Uterus (tissue), 4 donors: ENCODE results near the gene GCNT2. TPM values are rescaled to one million over a fixed set of nuclear protein-coding genes. Genes with fewer than 3 reads are reported as not detected.
A peak's percentile ranks its signal among the peaks of the same experiment; 100 is the strongest.
"Not testable (repeated sequence)": the region's sequence is repeated elsewhere in the genome, so short reads cannot be mapped to it uniquely, and the experiment has no call there.

Experiments
- DNase-seq, 2 donors: peaks; one replicate each; pipeline ENCODE4 v3.0.0-alpha.2; 2019 to 2020
- H3K27ac ChIP-seq, 2 donors: fragments of 200-600 bp; sonication (generic); 1 replicate in 1 of 2; 2 replicates in 1 of 2; pipeline ENCODE4 v1.5.1; 2016 to 2018
- H3K27me3 ChIP-seq, 2 donors: fragments of 200-600 bp; sonication (generic); one replicate each; pipeline ENCODE4 v1.5.1; 2018 to 2019; ENCODE audit warnings: control low read depth in 1 of 2
- H3K36me3 ChIP-seq, 2 donors: fragments of 200-600 bp; sonication (generic); one replicate each; pipeline ENCODE4 v1.5.1; 2019; ENCODE audit warnings: control low read depth in 1 of 2
- H3K4me1 ChIP-seq, 2 donors: fragments of 200-600 bp; sonication (generic); one replicate each; pipeline ENCODE4 v1.5.1; 2018 to 2019; ENCODE audit warnings: control low read depth in 1 of 2
- H3K4me3 ChIP-seq, 2 donors: fragments of 200-600 bp; sonication (generic); 1 replicate in 1 of 2; 2 replicates in 1 of 2; pipeline ENCODE4 v1.5.1; 2018 to 2019; ENCODE audit warnings: mild to moderate bottlenecking in 1 of 2
- H3K9me3 ChIP-seq, 2 donors: fragments of 200-600 bp; sonication (generic); one replicate each; pipeline ENCODE4 v1.5.1; 2019; ENCODE audit warnings: control low read depth in 1 of 2
- CTCF ChIP-seq, 4 experiments: fragments of 200-600 bp in 2 of 4; fragments of 450-650 bp in 2 of 4; sonication (generic) in 2 of 4; IDR thresholded peaks; one replicate each; pipeline ENCODE4 v1.5.1; 2016 to 2019; ENCODE audit warnings: antibody characterized with exemption in 4 of 4, mild to moderate bottlenecking in 2 of 4, moderate library complexity in 1 of 4
- POLR2A ChIP-seq, 2 donors: fragments of 450-650 bp; IDR thresholded peaks; one replicate each; pipeline ENCODE4 v1.6.1; 2016; ENCODE audit warnings: antibody characterized with exemption in 2 of 2, mild to moderate bottlenecking in 1 of 2, moderate library complexity in 1 of 2
- intact Hi-C: fragments of 100-400 bp; cut with DNase I; formaldehyde crosslinking; loops from one replicate; pipeline ENCODE4 v1.15.1; 2023; ENCODE audit warnings: low total_unique reads
- total RNA-seq, 4 donors: library from RNA; depleted of rRNA in 3 of 4; stranded (reverse); fragments of >200 nt in 3 of 4; gene quantifications; one replicate each; pipeline versions ENCODE4 v1.1.0 to v1.2.4, GENCODE V29; 2014 to 2023
- donor health status: DM: yes; HTN: yes; CAD: no.

The GCNT2 gene
- total RNA-seq, 4 donors from 2014 or later: 7.8 to 16.2 (median 10.9) TPM

GRCh38 chr6:10518557-10519407 is 2.4 kb upstream of the GCNT2 start:
- TF ChIP-seq POLR2A (IDR thresholded peaks at IDR 0.05): no peak
- TF ChIP-seq CTCF (IDR thresholded peaks at IDR 0.05): no peak
- no peaks in the 10 kb centered on the region for H3K27me3 ChIP-seq
- H3K9me3 ChIP-seq: no peaks in the 10 kb centered on the region
- H3K4me1 ChIP-seq: no peaks in the 10 kb centered on the region
- H3K4me3 ChIP-seq: no peak overlapping the region
- H3K27ac ChIP-seq: no peak overlapping the region
- intact Hi-C loops: no loop called here
- DNase-seq: no peak
- H3K36me3 ChIP-seq: no peaks in the 10 kb centered on the region

- DNase-seq, H3K4me3 ChIP-seq, H3K36me3 ChIP-seq, H3K27me3 ChIP-seq, intact Hi-C loops, H3K4me1 ChIP-seq, H3K9me3 ChIP-seq, H3K27ac ChIP-seq: not testable (repeated sequence)
These were observed 1.8 kb upstream of the GCNT2 start for GRCh38 chr6:10519408-10519697.

- no peak for DNase-seq
- Histone ChIP-seq H3K4me1 (no peaks in the 10 kb centered on the region), H3K36me3 (no peaks in the 10 kb centered on the region), H3K4me3 (no peak overlapping the region), H3K9me3 (no peaks in the 10 kb centered on the region), H3K27ac (no peak overlapping the region), H3K27me3 (no peaks in the 10 kb centered on the region)
- TF ChIP-seq POLR2A (IDR thresholded peaks at IDR 0.05) (no peak), CTCF (IDR thresholded peaks at IDR 0.05) (no peak)
- intact Hi-C loops: no loop called here
These were observed 683 bp upstream of the GCNT2 start for GRCh38 chr6:10520468-10520867.

GRCh38 chr6:10522929-10523573 is 1.9 kb downstream of the GCNT2 start:
- no peaks in the 10 kb centered on the region for H3K36me3 ChIP-seq
- H3K9me3 ChIP-seq: no peaks in the 10 kb centered on the region
- no peak for DNase-seq
- H3K4me1 ChIP-seq: no peaks in the 10 kb centered on the region
- H3K4me3 ChIP-seq: no peak overlapping the region
- no peaks in the 10 kb centered on the region for H3K27me3 ChIP-seq
- intact Hi-C loops: no loop called here
- H3K27ac ChIP-seq: no peak overlapping the region
- TF ChIP-seq CTCF (IDR thresholded peaks at IDR 0.05) (no peak), POLR2A (IDR thresholded peaks at IDR 0.05) (no peak)

GRCh38 chr6:10526156-10526555 is 5.0 kb downstream of the GCNT2 start:
- Histone ChIP-seq H3K27me3 (no peaks in the 10 kb centered on the region), H3K4me1 (no peaks in the 10 kb centered on the region), H3K36me3 (no peaks in the 10 kb centered on the region), H3K4me3 (no peak overlapping the region), H3K27ac (peak overlapping the region in 1 of 2 donors; percentile 49), H3K9me3 (no peaks in the 10 kb centered on the region)
- peak in 1 of 2 donors; percentile 33 for DNase-seq
- intact Hi-C loops: no loop called here
- TF ChIP-seq POLR2A (IDR thresholded peaks at IDR 0.05) (peak in 1 of 2 donors; percentile 24), CTCF (IDR thresholded peaks at IDR 0.05) (no peak)
